Measurements from ENCODE around the gene INSYN2B.

The INSYN2B gene

GRCh38 chr5:169881702-169882303 is 98.5 kb downstream of the INSYN2B start:
- DNase-seq: no peak

- no peak for DNase-seq
Observed at GRCh38 chr5:169880785-169881184, 99.5 kb downstream of the INSYN2B start.

GRCh38 chr5:169880012-169880663 is 100.2 kb downstream of the INSYN2B start:
- DNase-seq: no peak

GRCh38 chr5:169876386-169876785 is 103.9 kb downstream of the INSYN2B start:
- no peak for DNase-seq

GRCh38 chr5:169875731-169876130 is 104.6 kb downstream of the INSYN2B start:
- DNase-seq: no peak

- DNase-seq: no peak
Observed at GRCh38 chr5:169875091-169875728, 105.1 kb downstream of the INSYN2B start.

GRCh38 chr5:169874621-169875020 is 105.7 kb downstream of the INSYN2B start:
- DNase-seq: no peak

GRCh38 chr5:169873642-169874041 is 106.7 kb downstream of the INSYN2B start:
- DNase-seq: no peak

- no peak for DNase-seq
Observed at GRCh38 chr5:169871826-169872490, 108.3 kb downstream of the INSYN2B start.

GRCh38 chr5:169870211-169870610 is 110.1 kb downstream of the INSYN2B start:
- no peak for DNase-seq

GRCh38 chr5:169869066-169869465 is 111.2 kb downstream of the INSYN2B start:
- no peak for DNase-seq

- DNase-seq: no peak
Observed at GRCh38 chr5:169867347-169867746, 112.9 kb downstream of the INSYN2B start.

GRCh38 chr5:169864483-169864882 is 115.8 kb downstream of the INSYN2B start:
- no peak for DNase-seq

- DNase-seq: no peak
Observed at GRCh38 chr5:169862391-169862811, 117.9 kb downstream of the INSYN2B start.

GRCh38 chr5:169861934-169862333 is 118.4 kb downstream of the INSYN2B start:
- DNase-seq: no peak

GRCh38 chr5:169861433-169861832 is 118.9 kb downstream of the INSYN2B start:
- DNase-seq: no peak

GRCh38 chr5:169860585-169860984 is 119.7 kb downstream of the INSYN2B start:
- no peak for DNase-seq

- DNase-seq: no peak
Observed at GRCh38 chr5:169856571-169856970, 123.7 kb downstream of the INSYN2B start.

- DNase-seq: no peak
Observed at GRCh38 chr5:169851321-169851850, 128.9 kb downstream of the INSYN2B start.

GRCh38 chr5:169850409-169850808 is 129.9 kb downstream of the INSYN2B start:
- DNase-seq: no peak

- DNase-seq: no peak
Observed at GRCh38 chr5:169848792-169849191, 131.5 kb downstream of the INSYN2B start.

- DNase-seq: no peak
Observed at GRCh38 chr5:169848271-169848670, 132.0 kb downstream of the INSYN2B start.

GRCh38 chr5:169847519-169847918 is 132.8 kb downstream of the INSYN2B start:
- no peak for DNase-seq

- no peak for DNase-seq
Observed at GRCh38 chr5:169842699-169843098, 137.6 kb downstream of the INSYN2B start.
